ENCODE results near the gene NCK2.

The NCK2 gene

DNA sequence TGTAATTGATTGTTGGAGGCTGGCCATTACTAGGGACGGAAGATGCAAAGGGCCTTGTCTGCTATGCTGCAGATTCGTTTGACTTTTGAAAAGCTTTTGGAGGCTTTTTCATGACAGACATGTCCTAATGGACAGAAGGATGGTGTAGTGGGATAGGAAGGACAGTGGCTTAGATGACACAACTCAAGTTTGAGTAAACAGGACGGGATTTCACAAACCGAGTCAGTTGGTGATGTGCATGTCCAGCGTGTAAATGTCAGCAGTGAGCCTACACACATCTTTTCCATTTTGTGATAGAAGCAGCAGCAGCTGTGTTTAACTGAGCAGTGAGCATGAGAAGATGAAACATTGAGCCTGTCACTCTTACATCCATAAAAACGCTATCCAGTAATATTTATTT lies 76.0 kb downstream of the NCK2 start:
- TF ChIP-seq EZH2phosphoT487 (IDR thresholded peaks at IDR 0.05; ENCODE audit: low read length) (no peak), EZH2 (optimal IDR thresholded peaks at IDR 0.05; ENCODE audit: low read depth, low read length) (no peak)
- TF ChIP-seq, protein P1, sequence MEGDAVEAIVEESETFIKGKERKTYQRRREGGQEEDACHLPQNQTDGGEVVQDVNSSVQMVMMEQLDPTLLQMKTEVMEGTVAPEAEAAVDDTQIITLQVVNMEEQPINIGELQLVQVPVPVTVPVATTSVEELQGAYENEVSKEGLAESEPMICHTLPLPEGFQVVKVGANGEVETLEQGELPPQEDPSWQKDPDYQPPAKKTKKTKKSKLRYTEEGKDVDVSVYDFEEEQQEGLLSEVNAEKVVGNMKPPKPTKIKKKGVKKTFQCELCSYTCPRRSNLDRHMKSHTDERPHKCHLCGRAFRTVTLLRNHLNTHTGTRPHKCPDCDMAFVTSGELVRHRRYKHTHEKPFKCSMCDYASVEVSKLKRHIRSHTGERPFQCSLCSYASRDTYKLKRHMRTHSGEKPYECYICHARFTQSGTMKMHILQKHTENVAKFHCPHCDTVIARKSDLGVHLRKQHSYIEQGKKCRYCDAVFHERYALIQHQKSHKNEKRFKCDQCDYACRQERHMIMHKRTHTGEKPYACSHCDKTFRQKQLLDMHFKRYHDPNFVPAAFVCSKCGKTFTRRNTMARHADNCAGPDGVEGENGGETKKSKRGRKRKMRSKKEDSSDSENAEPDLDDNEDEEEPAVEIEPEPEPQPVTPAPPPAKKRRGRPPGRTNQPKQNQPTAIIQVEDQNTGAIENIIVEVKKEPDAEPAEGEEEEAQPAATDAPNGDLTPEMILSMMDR (IDR thresholded peaks at IDR 0.05; ENCODE audit: low read length): no peak
- peaks cover 91% of the 10 kb centered on the region for H3K79me2 ChIP-seq (ENCODE audit: low read length)
- H2AFZ ChIP-seq (ENCODE audit: low read length): no peak overlapping the region
- H3K36me3 ChIP-seq (replicated peaks; ENCODE audit: insufficient read depth, low read length): peaks cover 3% of the 10 kb centered on the region; the same call in 1 of the 2 replicates
- H3K4me3 ChIP-seq (ENCODE audit: low read length): no peak overlapping the region
- DNase-seq: no peak
- peaks cover 22% of the 10 kb centered on the region for H4K20me1 ChIP-seq (ENCODE audit: insufficient read depth, low read length)
- H3K9ac ChIP-seq (ENCODE audit: low read length): no peak overlapping the region
- peaks cover 11% of the 10 kb centered on the region for H3K4me1 ChIP-seq (ENCODE audit: low read length)
- H3K27me3 ChIP-seq (replicated peaks; ENCODE audit: insufficient read depth, low read length): no peaks in the 10 kb centered on the region
- H3K27ac ChIP-seq (ENCODE audit: low read length): no peak overlapping the region
- H3F3A ChIP-seq (ENCODE audit: insufficient read depth, low read length): no peaks in the 10 kb centered on the region
- H3K4me2 ChIP-seq (ENCODE audit: low read depth, low read length): no peak overlapping the region
- no peaks in the 10 kb centered on the region for H3K9me3 ChIP-seq (replicated peaks; ENCODE audit: insufficient read depth, low read length)
- no peaks in the 10 kb centered on the region for H3K9me2 ChIP-seq (replicated peaks; ENCODE audit: insufficient read depth, low read length)

DNA sequence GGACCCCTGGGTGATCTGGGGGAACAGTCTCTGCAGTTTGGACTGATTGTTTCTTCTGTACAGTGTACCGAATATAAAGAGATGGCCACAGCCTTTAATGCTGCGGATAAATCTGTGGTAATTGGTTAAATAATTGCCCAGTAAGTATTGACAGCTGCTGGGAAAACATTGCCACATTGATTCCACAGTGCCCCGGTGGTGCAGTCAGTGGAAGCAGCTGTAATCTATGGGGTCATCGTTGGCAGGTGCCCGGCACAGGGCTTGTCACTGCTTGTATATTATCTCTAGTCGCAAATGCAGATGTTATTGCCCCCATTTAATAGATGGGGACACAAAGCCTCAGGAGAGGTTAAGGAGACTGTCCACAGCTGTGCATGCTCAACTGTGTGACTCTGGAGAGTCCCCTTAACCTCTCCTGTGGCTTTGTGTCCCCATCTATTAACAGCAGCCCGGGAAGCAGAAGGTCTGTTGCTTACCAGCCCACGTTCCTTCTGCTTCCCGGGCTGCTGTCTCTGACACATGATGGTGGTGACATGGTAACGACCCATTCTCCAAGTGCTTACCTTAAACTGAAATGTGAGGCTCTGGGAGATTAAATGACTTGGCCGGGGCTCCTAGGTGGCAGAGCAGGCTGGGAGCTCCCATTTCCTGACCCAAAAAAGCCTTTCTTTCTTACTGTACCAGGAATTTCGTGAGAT lies 76.9 kb downstream of the NCK2 start:
- no peaks in the 10 kb centered on the region for H3K9me3 ChIP-seq (replicated peaks; ENCODE audit: insufficient read depth, low read length)
- H3K9me2 ChIP-seq (replicated peaks; ENCODE audit: insufficient read depth, low read length): no peaks in the 10 kb centered on the region
- no peak overlapping the region for H2AFZ ChIP-seq (ENCODE audit: low read length)
- no peak for DNase-seq
- peaks cover 91% of the 10 kb centered on the region for H3K79me2 ChIP-seq (ENCODE audit: low read length)
- H3K9ac ChIP-seq (ENCODE audit: low read length): no peak overlapping the region
- peaks cover 8% of the 10 kb centered on the region for H3K4me1 ChIP-seq (ENCODE audit: low read length)
- no peak overlapping the region for H3K4me2 ChIP-seq (ENCODE audit: low read depth, low read length)
- no peak overlapping the region for H3K4me3 ChIP-seq (ENCODE audit: low read length)
- H3K27ac ChIP-seq (ENCODE audit: low read length): no peak overlapping the region
- peaks cover 3% of the 10 kb centered on the region; the same call in 1 of the 2 replicates for H3K36me3 ChIP-seq (replicated peaks; ENCODE audit: insufficient read depth, low read length)
- TF ChIP-seq, protein P1 (IDR thresholded peaks at IDR 0.05; ENCODE audit: low read length): no peak
- no peak for TF ChIP-seq EZH2 (optimal IDR thresholded peaks at IDR 0.05; ENCODE audit: low read depth, low read length)
- no peak for TF ChIP-seq EZH2phosphoT487 (IDR thresholded peaks at IDR 0.05; ENCODE audit: low read length)
- no peaks in the 10 kb centered on the region for H3K27me3 ChIP-seq (replicated peaks; ENCODE audit: insufficient read depth, low read length)
- no peaks in the 10 kb centered on the region for H3F3A ChIP-seq (ENCODE audit: insufficient read depth, low read length)
- H4K20me1 ChIP-seq (ENCODE audit: insufficient read depth, low read length): peaks cover 30% of the 10 kb centered on the region

DNA sequence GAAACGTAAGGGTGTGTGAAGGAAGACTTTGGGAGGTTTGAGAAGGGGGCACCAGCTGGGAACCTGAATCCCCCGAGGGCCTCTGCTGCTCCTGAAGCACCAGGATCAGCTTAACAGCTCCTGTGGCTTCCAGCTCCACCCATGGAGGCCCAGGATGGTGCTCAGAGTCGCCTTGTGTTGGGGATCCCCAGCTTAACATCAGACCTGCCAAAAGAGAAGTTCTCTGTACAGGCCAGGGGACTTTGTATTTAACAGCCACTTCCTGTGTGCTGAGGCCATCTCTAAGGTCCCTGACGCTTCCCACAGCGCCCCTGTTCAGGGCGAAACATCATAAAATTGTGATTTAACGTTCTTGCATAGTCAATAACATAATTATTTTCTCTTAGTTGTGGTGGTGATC lies 77.5 kb downstream of the NCK2 start:
- H3K27me3 ChIP-seq (replicated peaks; ENCODE audit: insufficient read depth, low read length): no peaks in the 10 kb centered on the region
- TF ChIP-seq, protein P1 (IDR thresholded peaks at IDR 0.05; ENCODE audit: low read length): no peak
- H3K9me3 ChIP-seq (replicated peaks; ENCODE audit: insufficient read depth, low read length): no peaks in the 10 kb centered on the region
- DNase-seq: no peak
- peaks cover 2% of the 10 kb centered on the region for H3K4me1 ChIP-seq (ENCODE audit: low read length)
- no peaks in the 10 kb centered on the region for H3F3A ChIP-seq (ENCODE audit: insufficient read depth, low read length)
- H3K4me3 ChIP-seq (ENCODE audit: low read length): no peak overlapping the region
- H3K36me3 ChIP-seq (replicated peaks; ENCODE audit: insufficient read depth, low read length): no peaks in the 10 kb centered on the region; the same call in 1 of the 2 replicates
- H3K9ac ChIP-seq (ENCODE audit: low read length): no peak overlapping the region
- no peak overlapping the region for H2AFZ ChIP-seq (ENCODE audit: low read length)
- no peak overlapping the region for H3K4me2 ChIP-seq (ENCODE audit: low read depth, low read length)
- H3K79me2 ChIP-seq (ENCODE audit: low read length): peaks cover 87% of the 10 kb centered on the region
- H3K9me2 ChIP-seq (replicated peaks; ENCODE audit: insufficient read depth, low read length): no peaks in the 10 kb centered on the region
- H4K20me1 ChIP-seq (ENCODE audit: insufficient read depth, low read length): peaks cover 30% of the 10 kb centered on the region
- no peak overlapping the region for H3K27ac ChIP-seq (ENCODE audit: low read length)

Measured in MM.1S (cell line).